RKO (cell line): ENCODE data around the gene GSE1.

ENCODE experiments used
- DNase-seq: peaks from one replicate; pipeline ENCODE4 v3.0.0-alpha.2; 2016; ENCODE audit warnings: low spot score

Gene GSE1

GRCh38 chr16:85620374-85620773, 7.3 kb downstream of the GSE1 start:
- no peak for DNase-seq

GRCh38 chr16:85621698-85622428, 8.7 kb downstream of the GSE1 start:
- DNase-seq: no peak

GRCh38 chr16:85622683-85623082, 9.6 kb downstream of the GSE1 start:
- DNase-seq: no peak

GRCh38 chr16:85623250-85623649, 10.1 kb downstream of the GSE1 start:
- DNase-seq: no peak

- no peak for DNase-seq
Measured at GRCh38 chr16:85623997-85624601, 11.0 kb downstream of the GSE1 start.

- no peak for DNase-seq
Measured at GRCh38 chr16:85624646-85625045, 11.5 kb downstream of the GSE1 start.

GRCh38 chr16:85625053-85625452, 11.9 kb downstream of the GSE1 start:
- DNase-seq: no peak

GRCh38 chr16:85625485-85626117, 12.5 kb downstream of the GSE1 start:
- DNase-seq: no peak

- no peak for DNase-seq
Measured at GRCh38 chr16:85626191-85626981, 13.3 kb downstream of the GSE1 start.

- DNase-seq: no peak
Measured at GRCh38 chr16:85627089-85627488, 14.0 kb downstream of the GSE1 start.

GRCh38 chr16:85627526-85628264, 14.6 kb downstream of the GSE1 start:
- DNase-seq: no peak

- DNase-seq: no peak
Measured at GRCh38 chr16:85628265-85628556, 15.1 kb downstream of the GSE1 start.

- DNase-seq: no peak
Measured at GRCh38 chr16:85628645-85629044, 15.5 kb downstream of the GSE1 start.

- no peak for DNase-seq
Measured at GRCh38 chr16:85629326-85629725, 16.2 kb downstream of the GSE1 start.

- no peak for DNase-seq
Measured at GRCh38 chr16:85629853-85630252, 16.7 kb downstream of the GSE1 start.

- no peak for DNase-seq
Measured at GRCh38 chr16:85631230-85631629, 18.1 kb downstream of the GSE1 start.

GRCh38 chr16:85631802-85632393, 18.8 kb downstream of the GSE1 start:
- DNase-seq: no peak

GRCh38 chr16:85632709-85633437, 19.8 kb downstream of the GSE1 start:
- no peak for DNase-seq

GRCh38 chr16:85633438-85633743, 20.3 kb downstream of the GSE1 start:
- DNase-seq: no peak

GRCh38 chr16:85633888-85634287, 20.8 kb downstream of the GSE1 start:
- no peak for DNase-seq
